Measurements from ENCODE around the gene SLC16A11.

Gene SLC16A11

GRCh38 chr17:7023576-7024401 lies 20.1 kb downstream of the SLC16A11 start:
- peak; percentile 91 for DNase-seq

- no peak for DNase-seq
Measured at GRCh38 chr17:7022781-7023571, 20.9 kb downstream of the SLC16A11 start, which contains the start of gene BCL6B. BCL6B (plus strand) TSS chr17:7023050; CDS start chr17:7023672, 622 bp downstream.

- peak; percentile 79 for DNase-seq
Measured at GRCh38 chr17:7021993-7022778, 21.7 kb downstream of the SLC16A11 start.

- DNase-seq = no peak
Measured at GRCh38 chr17:7020894-7021664, 22.8 kb downstream of the SLC16A11 start.

GRCh38 chr17:7019839-7020519 lies 23.9 kb downstream of the SLC16A11 start:
- peak; percentile 78 for DNase-seq

- no peak for DNase-seq
Measured at GRCh38 chr17:7019367-7019766, 24.5 kb downstream of the SLC16A11 start.

- no peak for DNase-seq
Measured at GRCh38 chr17:7018331-7018964, 25.4 kb downstream of the SLC16A11 start.

- DNase-seq = no peak
Measured at GRCh38 chr17:7017827-7018200, 26.1 kb downstream of the SLC16A11 start.

- no peak for DNase-seq
Measured at GRCh38 chr17:7016886-7017826, 26.7 kb downstream of the SLC16A11 start.

- no peak for DNase-seq
Measured at GRCh38 chr17:7016418-7016817, 27.5 kb downstream of the SLC16A11 start.

GRCh38 chr17:7014995-7015958 lies 28.6 kb downstream of the SLC16A11 start:
- DNase-seq = peak; percentile 69

- peak; percentile 97 for DNase-seq
Measured at GRCh38 chr17:7014261-7014994, 29.5 kb downstream of the SLC16A11 start.

GRCh38 chr17:7011942-7012254 lies 32.0 kb downstream of the SLC16A11 start:
- no peak for DNase-seq

GRCh38 chr17:7011415-7011814 lies 32.5 kb downstream of the SLC16A11 start:
- no peak for DNase-seq

- DNase-seq = no peak
Measured at GRCh38 chr17:7010523-7010922, 33.4 kb downstream of the SLC16A11 start.

GRCh38 chr17:7007143-7007542 lies 36.7 kb downstream of the SLC16A11 start:
- DNase-seq = no peak

GRCh38 chr17:7005716-7006115 lies 38.2 kb downstream of the SLC16A11 start:
- no peak for DNase-seq

All from right hindlimb (tissue), 1 donor.